HepG2 (cell line): ENCODE results near the gene SLC22A31. TPM values are rescaled to one million over a fixed set of nuclear protein-coding genes. Genes with fewer than 3 reads are reported as not detected.

Experiments used
- CHD2 ChIP-seq: IDR thresholded peaks from 2 replicates; pipeline ENCODE4 v1.6.1; 2011; ENCODE audit warnings: low read depth, low read length, improper control_type of control experiment
- FOXK2 ChIP-seq: fragments of 450-650 bp; IDR thresholded peaks from 2 replicates; pipeline ENCODE4 v1.6.1; 2016
- NONO ChIP-seq, 2 experiments: fragments of 450-650 bp in 1 of 2; sonication (generic) in 1 of 2; formaldehyde crosslinking in 1 of 2; IDR thresholded peaks in 1 of 2; conservative IDR thresholded peaks in 1 of 2; 2 replicates each; pipeline versions ENCODE4 v1.6.1 to v1.8.0; 2017 to 2022; ENCODE audit warnings: mild to moderate bottlenecking in 1 of 2, missing genetic modification reagents in 1 of 2, moderate library complexity in 1 of 2
- PAX8 ChIP-seq: sonication (generic); formaldehyde crosslinking; IDR thresholded peaks from 2 replicates; pipeline ENCODE4 v1.8.0; 2022; ENCODE audit warnings: mild to moderate bottlenecking, missing genetic modification reagents, borderline replicate concordance
- PHF21A ChIP-seq: sonication (generic); formaldehyde crosslinking; IDR thresholded peaks from 2 replicates; pipeline ENCODE4 v1.5.0; 2020; ENCODE audit warnings: mild to moderate bottlenecking, missing genetic modification reagents
- REPIN1 ChIP-seq: sonication (generic); formaldehyde crosslinking; IDR thresholded peaks from 2 replicates; pipeline ENCODE4 v1.8.0; 2022; ENCODE audit warnings: missing genetic modification reagents, low read depth, mild to moderate bottlenecking, borderline replicate concordance
- SNAPC5 ChIP-seq: sonication (generic); formaldehyde crosslinking; IDR thresholded peaks from 2 replicates; pipeline ENCODE4 v1.8.1; 2023; ENCODE audit warnings: mild to moderate bottlenecking, missing genetic modification reagents, borderline replicate concordance
- SOX6 ChIP-seq, 2 experiments: fragments of 450-650 bp in 1 of 2; sonication (generic) in 1 of 2; formaldehyde crosslinking in 1 of 2; IDR thresholded peaks; 2 replicates each; pipeline versions ENCODE4 v1.4.0 to v1.6.1; 2017 to 2020; ENCODE audit warnings: antibody characterized with exemption in 1 of 2, mild to moderate bottlenecking in 1 of 2, missing genetic modification reagents in 1 of 2
- THAP7 ChIP-seq: sonication (generic); formaldehyde crosslinking; IDR thresholded peaks from 2 replicates; pipeline ENCODE4 v1.8.1; 2023; ENCODE audit warnings: mild to moderate bottlenecking, missing genetic modification reagents
- THYN1 ChIP-seq: sonication (generic); formaldehyde crosslinking; IDR thresholded peaks from 2 replicates; pipeline ENCODE4 v1.8.1; 2023; ENCODE audit warnings: low read depth, mild to moderate bottlenecking, moderate library complexity, missing genetic modification reagents, borderline replicate concordance
- YEATS2 ChIP-seq: sonication (generic); formaldehyde crosslinking; IDR thresholded peaks from 2 replicates; pipeline ENCODE4 v1.4.0; 2020; ENCODE audit warnings: missing genetic modification reagents, borderline replicate concordance
- ZBTB3 ChIP-seq: sonication (generic); formaldehyde crosslinking; IDR thresholded peaks from 2 replicates; pipeline ENCODE4 v1.4.0; 2020; ENCODE audit warnings: low read depth, mild to moderate bottlenecking, moderate library complexity, missing genetic modification reagents, borderline replicate concordance
- ZBTB46 ChIP-seq: sonication (generic); formaldehyde crosslinking; IDR thresholded peaks from 2 replicates; pipeline ENCODE4 v1.4.0; 2020; ENCODE audit warnings: mild to moderate bottlenecking, missing genetic modification reagents, borderline replicate concordance
- ZFP62 ChIP-seq: sonication (generic); formaldehyde crosslinking; IDR thresholded peaks from 2 replicates; pipeline ENCODE4 v1.4.0; 2020; ENCODE audit warnings: missing genetic modification reagents
- ZHX2 ChIP-seq, 2 experiments: sonication (generic) in 1 of 2; formaldehyde crosslinking in 1 of 2; IDR thresholded peaks; 2 replicates each; pipeline versions ENCODE4 v1.6.1 to v1.9.0; 2014 to 2022; ENCODE audit warnings: antibody characterized with exemption in 1 of 2, borderline replicate concordance in 1 of 2, inconsistent platforms in 1 of 2, low read depth in 1 of 2, missing genetic modification reagents in 1 of 2
- ZNF460 ChIP-seq: sonication (generic); formaldehyde crosslinking; IDR thresholded peaks from 2 replicates; pipeline ENCODE4 v1.5.1; 2020; ENCODE audit warnings: missing genetic modification reagents, mild to moderate bottlenecking, borderline replicate concordance
- ZNF577 ChIP-seq: sonication (generic); formaldehyde crosslinking; IDR thresholded peaks from 2 replicates; pipeline ENCODE4 v1.4.0; 2020; ENCODE audit warnings: mild to moderate bottlenecking, low read depth, missing genetic modification reagents, borderline replicate concordance
- ZZZ3 ChIP-seq: sonication (generic); formaldehyde crosslinking; IDR thresholded peaks from 2 replicates; pipeline ENCODE4 v1.4.0; 2020; ENCODE audit warnings: missing genetic modification reagents, mild to moderate bottlenecking, borderline replicate concordance
- polyA plus RNA-seq, 8 experiments: library from polyadenylated mRNA; depleted of rRNA in 3 of 8; stranded (reverse) in 7 of 8; unstranded in 1 of 8; fragments of >200 nt; fragmentation: Illumina TruSeq in 4 of 8; extraction: Trizol in 4 of 8; gene quantifications; 2 replicates each; pipeline versions ENCODE4 v1.2.1 to v1.2.3, GENCODE V29; 2011 to 2016; ENCODE audit warnings: low read depth in 4 of 8, missing spikeins in 1 of 8, mixed read lengths in 1 of 8; ENCODE audit not compliant: insufficient read depth in 1 of 8
- total RNA-seq, 5 experiments: library from RNA; depleted of rRNA; stranded (reverse); fragments of >200 nt; fragmentation: Illumina TruSeq; extraction: Trizol; gene quantifications; 2 replicates each; pipeline ENCODE4 v1.2.3, GENCODE V29; 2016; ENCODE audit warnings: low read depth in 1 of 5

SLC22A31 gene
- total and polyA plus RNA-seq, 2 of the 13 experiments (the other 11 are each of a cell fraction or from before 2014, with no cell fraction given): 67.3 to 83.3 TPM

GRCh38 chr16:89167425-89167941 lies 32.9 kb downstream of the SLC22A31 start (continued):
- no peak for TF ChIP-seq ZBTB3 (CRISPR knock-in tag)
- no peak for TF ChIP-seq THAP7
- no peak for TF ChIP-seq PAX8 (CRISPR knock-in tag)
- TF ChIP-seq REPIN1 (CRISPR knock-in tag): peak; percentile 97
- TF ChIP-seq FOXK2: no peak
- no peak for TF ChIP-seq ZNF577 (CRISPR knock-in tag)
- TF ChIP-seq PHF21A (CRISPR knock-in tag): peak; percentile 76; the same call in 1 of the 2 replicates
- no peak for TF ChIP-seq ZFP62
- TF ChIP-seq YEATS2 (CRISPR knock-in tag): peak; percentile 59; the same call in 1 of the 2 replicates
- no peak for TF ChIP-seq NONO (IDR thresholded peaks at IDR 0.05)
- TF ChIP-seq NONO (CRISPR knock-in tag; conservative IDR thresholded peaks at IDR 0.05): peak; percentile 96
- TF ChIP-seq ZNF460 (CRISPR knock-in tag): no peak
- peak; percentile 84; the same call in 1 of the 2 replicates for TF ChIP-seq SNAPC5 (CRISPR knock-in tag)
- TF ChIP-seq THYN1: no peak
- peak; percentile 78; the same call in 1 of the 2 replicates for TF ChIP-seq ZZZ3 (CRISPR knock-in tag)
- no peak for TF ChIP-seq SOX6 (IDR thresholded peaks at IDR 0.05)
- peak; percentile 84 for TF ChIP-seq SOX6 (CRISPR knock-in tag; IDR thresholded peaks at IDR 0.05)
- TF ChIP-seq ZBTB46 (CRISPR knock-in tag): no peak
- 0 out of 2 replicates have a peak, but pooled peaks have one; percentile 35 for TF ChIP-seq ZHX2 (IDR thresholded peaks at IDR 0.05; ENCODE audit: low read depth)
- no peak for TF ChIP-seq ZHX2 (CRISPR knock-in tag; IDR thresholded peaks at IDR 0.05; ENCODE audit: borderline replicate concordance)
- TF ChIP-seq CHD2: peak; percentile 85
